ENCODE results near the gene GPR37.

Gene GPR37, protein sequence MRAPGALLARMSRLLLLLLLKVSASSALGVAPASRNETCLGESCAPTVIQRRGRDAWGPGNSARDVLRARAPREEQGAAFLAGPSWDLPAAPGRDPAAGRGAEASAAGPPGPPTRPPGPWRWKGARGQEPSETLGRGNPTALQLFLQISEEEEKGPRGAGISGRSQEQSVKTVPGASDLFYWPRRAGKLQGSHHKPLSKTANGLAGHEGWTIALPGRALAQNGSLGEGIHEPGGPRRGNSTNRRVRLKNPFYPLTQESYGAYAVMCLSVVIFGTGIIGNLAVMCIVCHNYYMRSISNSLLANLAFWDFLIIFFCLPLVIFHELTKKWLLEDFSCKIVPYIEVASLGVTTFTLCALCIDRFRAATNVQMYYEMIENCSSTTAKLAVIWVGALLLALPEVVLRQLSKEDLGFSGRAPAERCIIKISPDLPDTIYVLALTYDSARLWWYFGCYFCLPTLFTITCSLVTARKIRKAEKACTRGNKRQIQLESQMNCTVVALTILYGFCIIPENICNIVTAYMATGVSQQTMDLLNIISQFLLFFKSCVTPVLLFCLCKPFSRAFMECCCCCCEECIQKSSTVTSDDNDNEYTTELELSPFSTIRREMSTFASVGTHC

GRCh38 chr7:124765401-124766352 lies at the start of gene GPR37:
Gene GPR37, minus strand, starts transcription at chr7:124765792. Its CDS starts 816 bp downstream, at chr7:124764976.
- DNase-seq (ENCODE audit: low read depth in 2 of 2): peak in 1 of 2 donors; percentile 22

DNA sequence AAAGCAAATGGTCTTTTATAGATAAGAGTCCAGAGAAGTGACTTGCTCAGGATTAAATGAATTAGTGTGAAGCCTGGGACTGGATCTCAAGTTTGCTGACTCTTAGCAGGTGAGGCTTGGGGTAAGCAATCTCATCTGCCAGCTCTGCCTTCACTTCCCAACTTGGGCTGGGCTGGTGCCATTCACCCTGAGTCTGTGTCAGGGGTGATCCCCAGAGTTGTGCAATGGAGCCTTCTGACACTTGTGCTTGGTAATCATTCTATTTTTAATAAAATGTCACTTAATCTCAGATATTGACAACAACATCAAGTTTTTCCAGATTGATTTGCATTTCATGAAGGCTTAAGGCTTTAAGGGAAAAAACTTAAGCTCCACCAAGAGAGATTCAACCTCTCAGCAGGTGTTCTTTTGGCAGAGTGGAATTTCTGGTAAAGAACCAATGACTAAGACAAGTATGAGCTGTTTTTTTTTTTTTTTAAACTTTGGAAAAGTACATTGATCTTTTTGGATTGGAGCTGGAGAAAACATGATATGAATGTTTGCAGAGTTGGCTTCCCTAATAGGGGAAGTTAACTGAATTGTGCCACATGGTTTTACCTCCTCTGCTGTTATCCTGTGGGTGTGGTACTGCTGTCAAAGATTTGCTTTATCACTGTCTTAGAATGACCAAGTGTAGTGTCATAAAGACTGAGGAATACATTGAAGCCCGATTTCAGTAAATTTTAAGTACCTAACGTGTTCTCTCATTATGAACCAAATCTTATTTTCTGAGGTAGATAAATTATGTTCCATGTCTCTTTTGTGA lies 48.6 kb upstream of the GPR37 start:
- DNase-seq (ENCODE audit: low read depth in 2 of 2): no peak

GRCh38 chr7:124812764-124813163 lies 47.2 kb upstream of the GPR37 start:
- no peak for DNase-seq (ENCODE audit: low read depth in 2 of 2)

DNA sequence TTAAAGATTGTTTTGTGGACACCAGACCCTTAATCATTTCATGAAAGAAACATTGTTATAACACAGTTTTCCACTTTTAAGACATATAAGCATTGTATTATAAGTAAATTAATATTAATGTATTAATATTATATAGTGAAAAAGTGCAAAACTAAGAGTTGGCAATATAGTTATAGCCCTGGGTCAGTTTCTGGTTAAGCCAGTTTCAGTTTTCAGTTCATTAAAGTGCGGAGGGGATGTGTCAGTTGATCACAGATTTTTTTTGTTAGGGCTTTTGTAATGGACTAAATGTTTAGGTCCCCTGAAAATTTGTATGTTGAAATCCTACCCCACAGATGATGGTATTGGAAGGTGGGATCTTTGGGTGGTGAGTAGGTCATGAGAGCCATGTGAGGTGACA lies 45.7 kb upstream of the GPR37 start:
- DNase-seq (ENCODE audit: low read depth in 2 of 2): no peak

DNA sequence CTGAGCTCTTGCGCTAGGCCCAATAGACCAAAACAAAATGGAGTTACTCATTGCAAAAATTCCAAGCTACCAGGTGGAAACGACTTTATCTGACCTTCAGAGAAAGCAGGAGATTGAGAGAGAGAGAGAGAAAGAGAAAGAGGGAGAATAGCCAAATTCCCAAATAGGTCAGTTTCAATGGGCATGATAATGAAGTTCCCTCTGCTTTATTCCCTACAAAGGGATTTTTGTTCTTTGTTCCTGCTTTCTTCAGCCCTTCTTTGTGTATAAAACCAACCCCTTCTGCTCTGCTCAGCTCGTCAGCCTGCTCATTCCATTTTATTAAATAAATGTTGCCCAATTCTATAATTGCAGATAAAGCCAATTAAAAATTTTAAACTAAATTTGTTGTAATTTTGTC lies 45.0 kb upstream of the GPR37 start:
- DNase-seq (ENCODE audit: low read depth in 2 of 2): no peak

- no peak for DNase-seq (ENCODE audit: low read depth in 2 of 2)
Measured at GRCh38 chr7:124808206-124808605, 42.6 kb upstream of the GPR37 start.

- DNase-seq (ENCODE audit: low read depth in 2 of 2): no peak
Measured at GRCh38 chr7:124801330-124801895, 35.8 kb upstream of the GPR37 start.

DNA sequence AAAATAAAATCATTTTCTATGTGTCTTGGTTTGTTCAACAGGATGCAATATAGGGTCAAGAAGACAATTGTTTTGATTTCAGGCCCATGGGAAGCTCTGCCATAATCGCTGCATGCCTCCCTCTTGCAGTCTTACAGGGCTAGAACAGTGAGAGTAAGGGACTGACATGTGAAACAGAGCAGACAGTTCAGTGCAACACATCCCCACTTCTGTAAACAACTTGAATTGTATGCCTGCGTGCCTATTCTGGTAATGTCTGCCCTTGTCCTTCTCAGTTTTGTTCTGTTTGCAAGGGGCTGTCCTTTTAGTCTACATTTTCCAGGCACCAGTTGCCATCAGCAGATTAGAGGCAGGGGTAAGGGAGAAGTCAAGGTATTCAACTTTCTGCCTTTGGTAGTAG lies 34.8 kb upstream of the GPR37 start:
- no peak for DNase-seq (ENCODE audit: low read depth in 2 of 2)

- no peak for DNase-seq (ENCODE audit: low read depth in 2 of 2)
Measured at GRCh38 chr7:124799448-124799847, 33.9 kb upstream of the GPR37 start.

DNA sequence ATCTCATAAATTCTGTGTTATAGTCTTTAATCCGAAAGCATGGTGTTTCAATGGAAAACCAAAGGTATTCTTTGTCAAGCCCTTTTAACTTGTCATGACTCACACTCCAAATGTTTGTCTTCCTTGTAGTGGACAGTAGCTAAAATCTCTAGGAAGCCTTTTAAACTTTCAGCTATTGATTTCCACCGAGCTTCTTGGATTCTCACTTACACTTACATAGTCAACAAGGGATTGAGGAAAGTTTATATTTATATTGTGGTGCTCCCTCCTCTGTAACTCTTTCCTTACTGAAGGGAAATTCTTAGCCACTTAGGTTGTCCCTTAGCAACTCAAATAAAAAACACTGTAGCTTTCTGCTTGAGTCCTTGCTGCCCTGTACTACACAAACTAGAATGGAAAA lies 31.2 kb upstream of the GPR37 start:
- DNase-seq (ENCODE audit: low read depth in 2 of 2): no peak

GRCh38 chr7:124792696-124793095 lies 27.1 kb upstream of the GPR37 start:
- DNase-seq (ENCODE audit: low read depth in 2 of 2): no peak

- no peak for DNase-seq (ENCODE audit: low read depth in 2 of 2)
Measured at GRCh38 chr7:124792002-124792401, 26.4 kb upstream of the GPR37 start.

DNA sequence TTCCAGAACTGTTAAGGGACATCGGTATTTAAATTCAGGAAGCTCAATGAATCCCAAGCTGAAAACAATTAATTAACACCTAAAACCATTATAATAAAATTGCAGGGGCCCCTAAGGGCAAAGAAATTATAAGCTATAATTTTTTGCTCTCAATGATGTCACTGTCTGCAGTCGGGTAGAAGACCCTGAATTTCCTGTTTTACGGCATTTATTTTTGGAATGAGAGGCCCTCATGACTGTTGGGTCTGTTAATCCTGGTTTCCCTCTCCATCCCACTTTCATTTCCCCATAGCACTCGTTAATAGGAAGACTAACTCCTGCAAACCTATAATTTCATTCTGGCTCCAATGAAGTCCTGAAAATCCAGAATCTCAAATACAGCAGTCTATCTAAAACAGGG lies 25.8 kb upstream of the GPR37 start:
- no peak for DNase-seq (ENCODE audit: low read depth in 2 of 2)

GRCh38 chr7:124790645-124791044 lies 25.1 kb upstream of the GPR37 start:
- DNase-seq (ENCODE audit: low read depth in 2 of 2): no peak

DNA sequence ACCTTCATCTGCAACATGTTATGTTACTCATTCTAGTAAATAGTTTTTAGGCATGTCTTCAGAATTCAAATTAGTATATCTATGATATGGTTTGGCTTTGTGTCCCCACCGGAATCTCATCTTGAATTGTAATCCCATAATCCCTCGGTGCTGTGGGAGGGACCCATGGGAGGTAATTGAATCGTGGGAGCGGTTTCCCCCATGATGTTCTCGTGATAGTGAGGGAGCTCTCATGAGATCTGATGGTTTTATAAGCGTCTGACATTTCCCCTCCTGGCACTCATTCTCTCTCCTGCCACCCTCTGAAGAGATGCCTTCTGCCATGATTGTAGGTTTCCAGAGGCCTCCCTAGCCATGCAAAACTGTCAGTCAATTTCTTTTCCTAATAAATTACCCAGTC lies 20.4 kb upstream of the GPR37 start:
- DNase-seq (ENCODE audit: low read depth in 2 of 2): no peak

DNA sequence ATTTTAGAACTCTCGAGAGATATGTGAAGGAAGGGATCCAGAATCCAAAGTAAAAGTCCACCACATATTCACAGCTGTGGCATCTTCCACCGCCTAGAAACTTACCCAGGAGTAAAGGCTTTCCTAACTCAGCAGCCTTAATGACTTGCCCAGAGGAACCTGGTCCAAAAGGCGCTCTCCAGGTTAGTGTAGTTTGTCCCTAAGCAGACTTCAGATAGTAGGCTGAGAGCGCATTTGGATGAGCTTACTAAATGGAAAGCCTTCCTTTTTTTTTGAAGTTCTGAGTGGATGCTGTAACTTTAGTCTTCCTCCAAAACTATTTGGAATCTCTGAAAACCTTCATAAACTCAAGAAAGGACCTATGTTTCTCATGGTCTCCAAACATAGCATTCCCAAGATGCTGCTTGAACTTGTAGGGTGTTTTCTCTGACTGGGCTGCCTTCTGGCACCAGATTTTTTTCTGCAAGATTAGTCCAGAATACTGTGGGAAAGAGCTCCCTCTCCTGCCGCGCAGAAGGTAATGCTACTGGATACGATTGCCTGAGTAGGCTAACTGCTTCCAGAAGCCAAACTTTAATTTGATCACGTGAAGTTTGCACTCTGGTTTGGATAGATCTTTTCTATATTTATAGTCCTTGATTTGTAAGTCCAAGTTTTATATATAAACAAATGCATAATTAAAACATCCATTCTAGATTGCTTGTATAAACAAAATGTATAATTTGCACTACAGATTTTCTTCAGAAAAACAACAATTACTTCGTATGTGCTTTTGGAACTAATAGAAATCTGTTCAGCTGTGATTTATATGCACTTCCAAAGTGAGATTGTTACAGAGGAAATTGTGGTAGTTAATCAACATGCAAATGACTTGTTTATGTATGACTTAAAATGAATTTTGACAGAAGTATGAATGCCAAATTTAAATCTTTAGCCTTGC lies 19.6 kb upstream of the GPR37 start:
- no peak for DNase-seq (ENCODE audit: low read depth in 2 of 2)

DNA sequence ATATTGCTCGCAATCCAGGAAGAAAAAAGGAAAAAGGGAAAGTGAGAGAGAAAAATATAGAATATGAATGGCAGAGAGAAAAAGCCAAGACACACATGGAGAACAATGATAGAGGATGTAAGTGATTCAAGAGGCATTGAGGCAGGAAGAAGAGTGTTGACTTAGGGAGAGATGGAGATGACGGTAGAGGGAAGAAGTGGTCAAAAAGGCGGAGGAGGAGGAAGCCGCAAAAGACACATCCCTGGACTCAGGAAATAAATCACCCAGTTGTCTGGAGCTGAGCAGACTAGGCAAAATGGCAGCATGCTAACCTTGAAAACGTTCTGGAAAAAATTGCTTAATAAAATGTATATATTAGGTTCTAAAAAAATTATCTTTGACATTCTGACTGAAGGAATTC lies 17.7 kb upstream of the GPR37 start:
- DNase-seq (ENCODE audit: low read depth in 2 of 2): no peak

DNA sequence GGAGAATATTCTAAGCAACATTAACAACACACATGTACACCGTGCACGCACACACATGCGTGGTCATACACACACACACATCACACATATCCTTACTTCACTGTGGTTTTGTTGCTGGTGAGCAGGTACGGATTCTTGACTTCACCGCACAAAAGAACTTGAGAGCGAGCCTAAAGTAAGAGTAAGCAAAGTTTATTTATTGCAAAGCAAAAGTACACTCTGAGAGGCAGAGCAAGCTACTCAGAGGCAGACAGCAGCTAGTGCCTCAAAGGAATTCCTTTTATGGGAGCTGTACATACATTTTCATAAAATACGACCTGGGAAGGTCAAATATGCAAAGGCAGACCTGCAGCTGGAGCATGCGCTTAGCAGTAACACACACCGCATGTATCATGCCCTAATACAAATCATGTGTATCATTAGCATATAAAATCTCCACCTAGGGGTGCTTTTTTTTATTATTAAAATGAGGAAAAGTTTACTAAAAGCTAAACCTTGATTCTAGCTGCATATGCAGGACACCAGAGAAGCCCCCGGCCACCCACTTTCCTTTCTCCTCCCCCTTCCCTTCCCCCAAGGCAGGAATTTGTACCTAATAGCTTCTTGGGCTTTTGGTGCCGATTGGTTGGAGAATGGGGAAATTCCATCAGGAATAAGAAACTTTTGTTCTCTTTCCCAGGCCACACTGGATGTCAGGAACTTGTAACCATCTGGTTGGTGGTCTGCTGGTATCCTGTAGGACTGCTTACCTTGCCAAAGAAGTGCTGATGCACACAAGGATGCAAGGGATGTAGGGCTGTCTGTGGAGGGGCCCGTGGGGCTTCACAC lies 16.5 kb upstream of the GPR37 start:
- DNase-seq (ENCODE audit: low read depth in 2 of 2): no peak

DNA sequence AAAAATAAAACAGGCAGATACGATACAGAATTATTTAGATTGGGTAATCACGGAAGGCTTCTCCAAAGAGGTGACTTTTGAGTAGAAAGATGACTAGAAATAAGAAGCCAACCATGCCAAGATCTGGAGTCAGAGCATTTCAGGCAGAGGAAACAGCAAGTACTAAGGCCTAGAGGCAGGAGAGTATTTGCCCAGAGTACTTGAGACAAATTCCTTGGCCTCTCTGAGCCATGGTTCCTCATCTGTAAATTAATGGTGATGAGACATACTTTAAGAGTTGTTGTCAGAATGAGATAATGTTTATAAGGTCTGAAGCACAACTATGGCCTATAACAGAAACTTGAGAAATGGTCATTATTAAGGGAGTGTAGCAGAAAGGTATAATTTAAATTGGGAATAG lies 15.8 kb upstream of the GPR37 start:
- DNase-seq (ENCODE audit: low read depth in 2 of 2): no peak

Data from activated CD4-positive, alpha-beta T cell treated with anti-CD3 and anti-CD28 coated beads for 24 hours (primary cell).